IPS-11a (cell line): ENCODE measurements around the gene NPW.

Source experiments
- H3K4me3 ChIP-seq: one replicate; pipeline ENCODE4 v1.5.1; 2013; ENCODE audit warnings: low read depth, low read length, control low read depth

The NPW gene

DNA sequence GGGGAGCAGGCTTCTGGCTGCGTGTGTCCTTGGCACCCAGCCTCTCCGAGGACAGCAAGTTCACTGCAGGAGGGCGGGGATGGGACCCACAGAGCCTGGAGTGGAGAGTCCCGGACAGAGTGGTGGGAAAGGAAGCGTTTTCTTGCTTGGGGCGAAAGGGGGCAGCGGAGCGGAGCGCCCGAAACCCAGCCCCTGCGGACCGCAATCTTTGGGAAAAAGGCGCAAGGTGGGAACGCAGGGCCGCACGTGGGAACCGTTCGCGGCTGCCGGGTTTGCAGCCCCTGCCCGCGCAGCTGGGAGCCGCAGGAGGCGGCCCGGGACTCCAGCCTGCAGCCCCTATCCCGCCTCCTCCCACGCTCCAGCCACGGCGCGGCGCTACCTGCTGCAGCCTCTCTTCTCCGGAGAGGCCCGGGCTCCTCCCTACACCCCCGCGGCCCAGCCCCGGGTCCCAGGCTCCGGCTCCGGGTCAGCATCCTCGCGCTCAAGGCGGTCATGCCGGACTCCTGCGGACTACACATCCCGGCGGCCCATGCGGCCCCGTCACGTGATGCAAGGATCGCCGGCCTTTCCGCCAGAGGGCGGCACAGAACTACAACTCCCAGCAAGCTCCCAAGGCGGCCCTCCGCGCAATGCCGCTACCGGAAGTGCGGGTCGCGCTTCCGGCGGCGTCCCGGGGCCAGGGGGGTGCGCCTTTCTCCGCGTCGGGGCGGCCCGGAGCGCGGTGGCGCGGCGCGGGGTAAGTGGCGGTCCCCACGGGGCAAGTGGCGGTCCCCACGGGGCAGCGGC is 27.9 kb downstream of the NPW start, which contains the start of the genes NTHL1 and TSC2:
NTHL1 (minus strand) TSS at position 505 of the 786 bp plus-strand sequence; CDS start at position 494, 11 bp downstream.
TSC2 (plus strand) TSS at position 656 of the 786 bp plus-strand sequence. CDS start 631 bp downstream, outside the sequence.
- H3K4me3 ChIP-seq, result peak within 1 kb of the TSS; percentile 83

GRCh38 chr16:2048116-2048543 is 28.5 kb downstream of the NPW start:
- H3K4me3 ChIP-seq, result peak overlapping the region; percentile 83

DNA sequence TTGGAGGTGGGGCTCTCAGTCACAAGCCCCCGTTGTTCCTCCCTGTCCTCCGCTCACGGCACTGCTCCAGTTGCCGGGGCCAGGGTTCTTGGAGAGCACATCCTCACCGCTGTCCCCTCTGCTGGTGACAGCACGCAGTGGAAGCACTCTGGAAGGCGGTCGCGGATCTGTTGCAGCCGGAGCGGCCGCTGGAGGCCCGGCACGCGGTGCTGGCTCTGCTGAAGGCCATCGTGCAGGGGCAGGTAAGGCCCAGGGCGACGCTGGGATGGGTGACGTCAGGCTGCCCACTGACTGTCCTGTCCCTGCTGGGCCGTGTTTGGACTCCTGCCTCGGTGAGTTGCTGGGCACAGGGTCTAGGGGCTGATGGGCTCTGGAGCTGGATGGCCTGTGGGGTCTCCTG is 33.6 kb downstream of the NPW start:
- no peak overlapping the region for H3K4me3 ChIP-seq

DNA sequence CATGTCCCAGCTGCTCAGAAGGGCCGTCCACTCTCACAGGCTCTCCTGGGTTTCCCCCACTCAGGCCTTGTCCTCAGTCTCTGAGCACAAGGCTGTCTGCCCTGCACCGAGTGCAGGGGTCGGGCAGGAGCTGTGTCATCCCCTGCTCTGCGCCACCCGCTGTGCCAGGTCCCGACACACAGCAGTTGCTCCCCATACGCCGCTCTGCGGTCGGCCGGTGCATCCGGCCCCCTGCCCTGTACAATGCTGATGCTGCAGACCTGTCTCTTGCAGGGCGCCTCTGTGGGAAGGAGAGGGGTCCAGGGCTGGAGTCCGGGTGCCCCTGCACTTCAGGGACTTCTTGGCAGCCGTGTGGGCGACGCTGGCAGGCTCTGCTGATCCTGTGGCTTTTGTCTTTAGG is 34.3 kb downstream of the NPW start:
- no peak overlapping the region for H3K4me3 ChIP-seq

DNA sequence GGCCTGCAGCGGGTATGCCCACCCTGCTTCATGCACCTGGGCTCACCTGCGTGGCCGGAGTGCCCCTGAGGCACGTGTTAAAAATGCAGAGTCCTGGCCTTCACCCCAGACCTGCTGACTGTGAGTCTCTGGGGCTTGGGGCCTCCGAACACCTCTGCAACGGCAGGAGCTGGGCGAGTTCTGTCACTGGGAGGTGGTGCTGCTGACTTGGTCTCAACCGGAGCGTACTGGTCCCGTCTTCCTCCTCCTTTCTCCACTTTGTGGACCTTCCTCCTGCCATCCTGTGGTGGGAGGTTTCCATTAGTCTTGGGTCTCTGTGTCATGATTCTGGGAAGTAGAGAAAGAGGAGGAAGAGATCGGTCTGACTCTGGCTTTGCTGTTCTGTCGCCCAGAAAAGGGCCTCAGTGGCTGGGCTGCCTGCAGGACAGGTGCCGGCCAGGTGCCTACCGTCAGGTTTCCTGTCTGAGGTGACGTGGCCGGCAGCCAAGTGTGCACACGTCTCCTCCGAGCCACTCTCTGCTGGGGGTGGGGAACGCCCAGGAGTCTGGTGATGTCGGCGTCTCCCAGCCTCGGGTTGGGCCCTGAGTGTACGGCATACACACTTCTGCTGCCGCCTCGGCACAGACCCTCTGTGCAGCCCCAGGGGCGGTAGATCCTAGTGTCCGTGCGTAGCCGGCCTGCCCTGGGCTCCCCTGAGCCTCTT is 35.1 kb downstream of the NPW start:
- H3K4me3 ChIP-seq, result no peak overlapping the region

GRCh38 chr16:2056077-2056476 is 36.5 kb downstream of the NPW start:
- H3K4me3 ChIP-seq, result no peak overlapping the region

GRCh38 chr16:2056681-2057407 is 37.3 kb downstream of the NPW start:
- no peak overlapping the region for H3K4me3 ChIP-seq

GRCh38 chr16:2057438-2057837 is 37.9 kb downstream of the NPW start:
- H3K4me3 ChIP-seq, result no peak overlapping the region

- no peak overlapping the region for H3K4me3 ChIP-seq
Observed at GRCh38 chr16:2058420-2058819, 38.8 kb downstream of the NPW start.

DNA sequence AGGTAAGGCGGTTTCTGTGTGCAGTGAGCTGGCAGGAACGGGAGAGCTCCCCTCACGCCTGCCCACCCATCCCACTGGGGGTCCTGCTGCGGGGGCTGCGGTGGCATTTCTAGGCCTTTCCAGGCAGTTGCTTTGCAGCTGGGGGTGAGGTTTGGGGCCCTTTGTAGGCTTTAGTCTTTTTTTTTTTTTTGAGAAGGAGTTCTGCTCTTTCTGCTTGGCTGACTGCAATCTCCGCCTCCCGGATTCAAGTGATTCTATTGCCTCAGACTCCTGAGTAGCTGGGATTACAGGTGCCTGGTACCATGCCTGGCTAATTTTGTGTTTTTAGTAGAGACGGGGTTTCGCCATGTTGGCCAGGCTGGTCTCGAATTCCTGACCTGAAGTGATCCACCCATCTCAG is 39.3 kb downstream of the NPW start:
- H3K4me3 ChIP-seq, result no peak overlapping the region

DNA sequence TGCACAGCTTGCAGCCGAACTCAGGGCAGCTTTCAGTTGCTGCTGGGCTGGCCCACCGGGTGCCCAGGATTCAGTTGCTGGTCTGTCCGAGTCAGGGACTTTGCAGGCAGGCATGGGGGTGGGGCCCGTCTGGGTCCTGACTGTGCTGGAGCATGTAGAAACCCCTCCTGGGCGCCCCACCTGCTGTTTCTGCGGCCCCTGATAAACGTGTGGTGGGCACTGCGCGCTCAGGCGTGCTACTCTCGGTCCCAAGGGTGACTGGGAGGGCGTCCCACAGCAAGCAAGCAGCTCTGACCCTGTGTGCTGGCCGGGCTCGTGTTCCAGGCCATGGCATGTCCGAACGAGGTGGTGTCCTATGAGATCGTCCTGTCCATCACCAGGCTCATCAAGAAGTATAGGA is 40.8 kb downstream of the NPW start:
- H3K4me3 ChIP-seq, result no peak overlapping the region

DNA sequence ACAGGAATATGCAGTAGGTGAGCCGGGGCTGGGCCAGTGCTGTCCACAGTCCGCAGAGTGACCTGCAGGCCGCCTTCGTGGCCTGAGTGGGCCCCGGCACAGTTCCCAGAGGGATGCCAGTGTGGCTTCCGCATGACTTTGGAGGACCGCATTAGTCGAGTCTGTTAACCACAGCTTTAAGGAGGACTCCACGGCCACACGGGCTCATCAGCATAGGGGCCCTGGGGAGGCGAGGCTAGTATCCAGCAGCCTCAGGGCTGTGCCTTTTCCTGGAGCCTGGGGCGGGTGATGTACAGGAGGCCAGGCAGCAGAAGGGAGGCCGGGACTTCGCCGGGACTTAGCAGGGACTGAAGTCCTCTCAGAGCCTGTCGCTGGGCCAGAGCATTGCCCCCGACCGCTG is 41.4 kb downstream of the NPW start:
- no peak overlapping the region for H3K4me3 ChIP-seq

DNA sequence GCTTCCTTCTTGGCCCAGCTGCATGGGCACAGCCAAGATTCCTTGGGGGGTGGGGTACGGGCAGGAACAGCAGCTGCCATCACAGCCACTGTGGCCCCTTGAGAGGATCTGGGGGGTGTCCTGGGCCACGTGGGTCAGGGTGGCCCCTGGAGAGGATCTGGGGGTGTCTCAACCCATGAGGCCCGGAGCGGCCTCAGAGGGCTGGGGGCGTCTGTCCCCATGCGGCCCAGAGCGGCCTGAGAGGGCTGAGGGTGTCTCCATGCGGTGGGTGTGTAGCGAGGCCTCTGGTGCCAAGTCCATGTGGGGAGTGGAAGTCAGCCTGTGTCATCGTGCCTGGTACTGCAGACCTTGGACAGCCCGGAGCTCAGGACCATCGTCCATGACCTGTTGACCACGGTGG is 41.9 kb downstream of the NPW start:
- no peak overlapping the region for H3K4me3 ChIP-seq

DNA sequence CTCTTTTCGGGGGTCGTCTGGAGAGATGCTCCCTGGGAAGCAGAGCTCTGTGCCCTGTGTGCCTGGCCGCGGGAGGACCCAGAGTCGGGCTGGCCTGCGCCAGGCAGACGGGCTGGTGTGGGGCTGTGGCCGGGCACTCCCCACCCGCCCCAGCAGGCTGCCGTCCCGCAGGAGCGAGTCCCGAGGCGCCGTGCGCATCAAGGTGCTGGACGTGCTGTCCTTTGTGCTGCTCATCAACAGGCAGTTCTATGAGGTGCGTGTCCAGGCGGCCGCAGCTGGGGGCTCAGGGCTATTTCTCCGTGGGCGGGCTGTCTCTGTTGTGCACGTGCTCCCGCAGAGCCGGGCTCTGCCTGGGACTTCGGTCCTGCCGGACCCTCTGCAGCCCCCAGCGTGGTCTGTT is 43.2 kb downstream of the NPW start:
- H3K4me3 ChIP-seq, result no peak overlapping the region

DNA sequence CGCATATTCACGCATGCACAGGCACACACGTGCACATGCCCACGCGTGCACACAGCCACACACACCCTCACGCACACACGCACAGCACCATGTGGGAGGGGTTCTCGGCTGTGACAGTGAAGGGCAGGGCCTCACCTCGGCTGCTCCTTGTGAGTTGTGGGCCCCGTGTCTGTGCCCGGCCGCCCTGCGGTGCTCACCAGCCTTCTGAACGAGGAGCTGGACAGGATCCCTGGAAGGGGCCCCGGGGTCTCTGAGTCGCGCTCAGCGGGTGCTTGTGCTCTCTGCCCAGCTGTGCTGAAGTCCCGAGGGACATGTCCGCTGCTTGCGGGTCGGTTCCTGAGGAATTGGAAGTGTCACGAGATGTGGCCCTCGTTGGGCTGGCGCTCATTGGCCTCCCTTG is 44.3 kb downstream of the NPW start:
- no peak overlapping the region for H3K4me3 ChIP-seq

- H3K4me3 ChIP-seq, result no peak overlapping the region
Observed at GRCh38 chr16:2064368-2064945, 44.9 kb downstream of the NPW start.

DNA sequence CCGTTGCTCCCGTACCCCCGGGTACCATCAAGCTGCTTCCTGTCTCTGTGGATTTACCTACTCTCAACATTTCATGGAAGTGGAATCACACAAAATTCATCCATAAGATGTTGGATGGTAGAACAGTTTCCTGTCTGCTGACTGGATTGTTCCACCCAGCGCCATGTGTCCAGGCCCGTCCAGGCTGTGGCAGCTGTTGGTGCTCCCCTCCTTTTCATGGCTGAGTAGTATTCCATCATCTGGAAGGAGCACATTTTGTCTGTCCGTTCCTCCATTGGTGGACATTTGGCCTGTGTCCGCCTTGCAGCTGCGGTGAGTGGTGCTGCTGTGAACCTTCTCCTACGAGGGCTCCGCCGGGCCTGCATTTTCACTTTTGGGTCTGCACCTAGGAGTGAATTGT is 46.6 kb downstream of the NPW start:
- no peak overlapping the region for H3K4me3 ChIP-seq
